HG02588 (cell line): ENCODE data around the gene KCNQ1.

ENCODE experiments used
- ATAC-seq: cut with Tn5 transposase; IDR thresholded peaks from one replicate; pipeline ENCODE4 v1.9.1; 2021; ENCODE audit warnings: mild to moderate bottlenecking, moderate library complexity; ENCODE audit not compliant: unreplicated experiment

The KCNQ1 gene

GRCh38 chr11:2532704-2533586 is 88.1 kb downstream of the KCNQ1 start:
- ATAC-seq: peak; percentile 65

GRCh38 chr11:2533587-2534133 is 88.9 kb downstream of the KCNQ1 start:
- ATAC-seq: no peak

GRCh38 chr11:2534134-2534956 is 89.5 kb downstream of the KCNQ1 start:
- ATAC-seq: no peak

GRCh38 chr11:2534957-2535672 is 90.3 kb downstream of the KCNQ1 start:
- ATAC-seq: no peak

- ATAC-seq: no peak
Measured at GRCh38 chr11:2535673-2536439, 91.0 kb downstream of the KCNQ1 start.

GRCh38 chr11:2536440-2536989 is 91.7 kb downstream of the KCNQ1 start:
- no peak for ATAC-seq

GRCh38 chr11:2537010-2537705 is 92.3 kb downstream of the KCNQ1 start:
- no peak for ATAC-seq

- ATAC-seq: no peak
Measured at GRCh38 chr11:2537896-2538724, 93.3 kb downstream of the KCNQ1 start.

GRCh38 chr11:2538951-2539350 is 94.1 kb downstream of the KCNQ1 start:
- ATAC-seq: no peak

GRCh38 chr11:2539371-2540222 is 94.8 kb downstream of the KCNQ1 start:
- no peak for ATAC-seq

- ATAC-seq: no peak
Measured at GRCh38 chr11:2540223-2540991, 95.6 kb downstream of the KCNQ1 start.

- no peak for ATAC-seq
Measured at GRCh38 chr11:2540992-2541680, 96.3 kb downstream of the KCNQ1 start.

GRCh38 chr11:2541881-2542361 is 97.1 kb downstream of the KCNQ1 start:
- no peak for ATAC-seq

GRCh38 chr11:2542406-2542805 is 97.6 kb downstream of the KCNQ1 start:
- no peak for ATAC-seq

- no peak for ATAC-seq
Measured at GRCh38 chr11:2547806-2548205, 103.0 kb downstream of the KCNQ1 start.

- ATAC-seq: no peak
Measured at GRCh38 chr11:2548596-2548995, 103.8 kb downstream of the KCNQ1 start.
